Activated gamma-delta T cell treated with anti-CD3 and anti-CD28 coated beads, Interleukin-2, amount 50 U/mL, for 16 hours (primary cell): ENCODE measurements around the gene TRRAP.

Experiments
- DNase-seq: peaks from one replicate; pipeline ENCODE4 v3.0.0-alpha.2; 2020; ENCODE audit warnings: low read depth

The TRRAP gene

DNA sequence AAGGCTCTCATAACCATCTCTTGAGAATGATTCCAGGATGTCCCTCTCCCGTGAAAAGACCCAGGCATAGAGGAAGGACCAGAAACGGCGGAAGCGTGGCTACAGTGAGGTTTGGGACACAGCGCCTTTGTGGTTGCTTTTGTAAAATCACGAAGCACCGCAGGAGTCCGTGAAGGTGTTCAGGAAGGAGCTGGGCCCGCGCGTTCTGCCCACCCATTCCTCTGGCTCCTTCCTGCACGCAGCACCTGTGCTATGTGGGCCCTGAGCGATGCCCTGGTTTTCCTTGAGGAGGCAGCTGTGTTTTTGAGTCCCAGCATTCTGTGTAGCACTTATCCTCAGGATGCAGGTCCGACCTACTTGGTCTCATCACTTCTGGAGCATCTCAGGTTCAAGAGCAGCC, 112.8 kb downstream of the TRRAP start:
- no peak for DNase-seq

DNA sequence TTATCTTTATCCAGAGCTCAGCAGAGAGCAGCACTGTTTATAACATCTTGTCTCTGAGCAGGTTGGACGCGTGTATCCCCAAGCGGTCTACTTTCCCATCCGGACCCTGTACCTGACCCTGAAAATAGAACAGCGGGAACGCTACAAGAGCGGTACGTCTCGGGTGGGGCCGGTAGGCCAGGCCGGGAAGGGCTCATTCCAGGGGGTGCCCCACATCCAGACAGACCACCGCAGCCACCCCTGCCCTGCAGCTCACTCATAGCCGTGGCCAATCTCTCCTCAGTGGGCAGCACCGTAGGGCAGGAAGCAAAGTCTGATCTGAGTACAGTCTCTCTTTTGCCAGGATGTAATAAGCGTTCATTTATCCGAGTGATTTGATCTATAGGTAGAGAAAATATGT, 113.7 kb downstream of the TRRAP start:
- DNase-seq: no peak

DNA sequence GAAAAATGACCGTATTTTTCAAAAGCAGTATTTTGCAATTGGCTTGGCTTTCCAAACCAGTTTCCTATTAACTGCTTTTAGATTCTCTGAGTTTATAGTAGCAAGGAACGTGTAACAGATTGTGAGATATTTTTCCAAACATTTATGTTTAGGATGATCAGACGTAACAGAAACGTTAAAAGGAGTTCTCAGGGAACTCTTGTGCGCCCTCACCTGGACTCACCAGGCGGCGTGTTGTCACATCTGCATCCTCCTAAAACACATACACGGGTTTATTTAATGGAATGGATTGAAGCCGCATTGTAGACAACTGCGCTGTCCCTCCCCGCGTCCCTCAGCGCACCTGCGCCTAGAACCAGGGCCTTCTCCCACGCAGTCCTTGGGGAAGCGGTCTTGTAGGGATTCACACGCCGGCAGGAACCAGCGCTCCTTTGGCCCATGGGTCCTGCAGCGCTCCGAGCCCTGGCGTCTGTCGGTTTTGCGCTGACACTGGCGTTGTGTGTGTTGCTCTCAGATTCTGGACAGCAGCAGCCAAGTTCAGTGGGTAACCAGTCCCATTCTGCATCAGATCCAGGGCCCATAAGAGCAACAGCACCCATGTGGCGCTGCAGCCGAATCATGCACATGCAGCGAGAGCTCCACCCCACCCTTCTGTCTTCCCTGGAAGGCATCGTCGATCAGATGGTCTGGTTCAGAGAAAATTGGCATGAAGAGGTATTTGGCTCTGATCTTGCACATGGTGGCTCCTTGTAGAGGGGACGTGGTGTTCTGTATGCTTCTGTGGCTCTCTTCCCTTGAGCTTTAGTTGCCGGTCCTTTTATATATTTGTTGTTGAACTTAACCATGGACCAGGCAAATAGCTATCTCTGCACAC, 114.9 kb downstream of the TRRAP start:
- no peak for DNase-seq

DNA sequence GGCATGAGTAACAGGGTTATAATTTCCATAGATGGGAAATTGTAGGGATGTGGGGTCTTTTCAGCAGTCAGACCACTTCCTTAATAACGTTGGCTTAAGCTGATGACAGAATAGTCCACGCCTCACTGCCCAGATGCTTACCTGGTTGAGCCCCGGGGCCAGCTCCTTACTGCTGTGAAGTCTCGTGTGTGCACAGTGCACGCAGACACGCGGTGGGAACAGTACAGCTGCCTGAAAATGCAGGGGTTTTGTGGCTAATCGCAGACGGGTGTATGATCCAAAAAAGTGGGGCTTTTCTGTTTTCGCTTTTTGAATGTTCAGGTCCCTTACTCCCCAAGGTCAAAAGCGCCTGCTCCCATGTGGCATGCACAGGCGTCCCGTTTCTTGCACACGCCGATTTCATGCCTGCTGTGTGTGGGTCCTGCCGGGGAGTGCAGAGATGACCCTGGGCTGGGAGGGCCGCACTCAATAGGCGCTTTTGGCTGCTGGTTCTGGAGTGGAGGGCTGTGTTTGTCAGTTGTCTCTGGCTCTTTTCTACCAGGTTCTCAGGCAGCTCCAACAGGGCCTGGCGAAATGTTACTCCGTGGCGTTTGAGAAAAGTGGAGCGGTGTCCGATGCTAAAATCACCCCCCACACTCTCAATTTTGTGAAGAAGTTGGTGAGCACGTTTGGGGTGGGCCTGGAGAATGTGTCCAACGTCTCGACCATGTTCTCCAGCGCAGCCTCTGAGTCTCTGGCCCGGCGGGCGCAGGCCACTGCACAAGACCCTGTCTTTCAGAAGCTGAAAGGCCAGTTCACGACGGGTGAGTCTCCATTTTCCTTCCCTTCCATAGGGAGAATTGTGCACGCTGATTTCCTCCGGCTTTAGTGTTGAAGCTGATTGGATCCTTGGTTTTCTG, 116.0 kb downstream of the TRRAP start:
- DNase-seq: no peak

DNA sequence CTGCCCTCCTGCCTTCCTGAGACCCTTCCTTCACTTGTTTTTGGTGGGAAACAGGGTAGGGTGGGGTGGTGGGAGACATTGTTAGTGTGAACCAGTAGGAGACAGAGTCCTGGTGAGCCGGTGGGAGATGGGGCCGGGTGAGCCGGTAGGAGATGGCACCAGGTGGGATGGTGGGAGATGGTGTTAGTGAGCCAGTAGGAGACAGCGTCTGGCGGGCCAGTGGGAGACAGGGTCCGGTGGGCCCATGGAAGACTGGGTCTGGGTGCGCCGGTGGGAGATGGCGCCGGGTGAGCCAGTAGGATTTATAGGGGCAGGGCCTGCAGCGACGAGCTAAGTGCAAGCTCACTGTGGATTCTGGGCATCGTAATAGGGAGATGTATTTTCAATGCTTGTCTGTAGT, 116.8 kb downstream of the TRRAP start:
- DNase-seq: no peak

DNA sequence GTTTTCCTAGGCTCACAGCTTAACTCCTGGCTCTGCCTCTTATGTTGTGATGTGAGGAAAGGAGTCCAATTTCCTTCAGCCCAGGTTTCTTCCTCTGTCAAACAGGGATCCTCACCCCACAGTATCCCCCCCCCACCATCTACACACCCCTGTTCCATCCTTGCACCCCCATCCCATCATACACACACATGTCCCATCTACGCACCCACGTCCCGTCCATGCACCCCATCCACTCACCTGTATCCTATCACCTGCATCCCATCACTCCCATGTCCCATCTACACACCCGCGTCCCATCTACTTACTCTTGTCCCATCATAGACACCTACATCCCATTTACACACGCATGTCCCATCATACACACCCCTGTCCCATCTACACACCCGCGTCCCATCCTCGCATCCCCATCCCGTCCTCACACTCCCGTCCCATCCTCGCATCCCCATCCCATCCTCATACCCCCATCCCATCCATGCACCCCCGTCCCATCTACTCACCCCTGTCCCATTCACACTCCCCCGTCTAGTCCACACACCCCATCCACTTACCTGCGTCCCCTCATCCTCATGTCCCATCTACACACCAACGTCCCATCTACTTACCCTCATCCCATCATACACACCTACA, 117.3 kb downstream of the TRRAP start:
- no peak for DNase-seq

DNA sequence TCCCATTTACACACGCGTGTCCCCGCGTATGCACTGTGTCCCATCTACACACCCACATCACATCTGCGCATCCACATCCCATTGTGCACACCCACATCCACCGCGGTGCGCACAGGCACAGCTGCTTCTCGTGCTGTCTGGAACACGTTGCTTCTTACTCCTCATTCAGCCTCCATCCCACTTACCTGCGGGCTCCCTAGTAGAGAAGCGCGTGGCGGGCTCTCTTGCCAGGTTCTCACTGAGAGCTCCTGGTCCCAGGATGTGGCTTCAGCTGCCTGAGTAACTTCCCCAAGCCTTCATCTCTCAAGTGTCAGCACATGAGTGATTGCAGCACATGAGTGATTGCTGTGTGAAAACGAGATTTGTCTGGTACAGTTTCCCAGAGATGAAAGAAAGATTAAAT, 117.8 kb downstream of the TRRAP start:
- DNase-seq: no peak

DNA sequence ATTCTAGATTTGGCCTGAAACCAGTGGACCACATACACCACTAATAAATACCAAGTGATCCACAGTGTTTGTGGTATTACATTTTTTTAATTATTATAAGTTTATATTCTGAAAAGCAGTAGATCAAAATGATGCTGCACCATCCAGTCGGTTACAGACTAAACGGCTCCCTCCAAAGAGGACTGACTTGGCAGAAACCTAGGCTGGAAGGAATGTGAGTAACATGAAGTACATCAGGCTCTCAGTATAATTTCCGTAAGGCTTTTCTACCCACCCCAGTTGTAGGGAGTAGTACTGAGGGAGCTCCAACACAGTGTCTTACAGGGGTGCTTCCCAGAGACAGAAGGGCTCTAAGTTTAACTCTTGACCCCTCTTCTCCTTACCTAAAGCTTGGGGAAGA, 119.5 kb downstream of the TRRAP start:
- no peak for DNase-seq

DNA sequence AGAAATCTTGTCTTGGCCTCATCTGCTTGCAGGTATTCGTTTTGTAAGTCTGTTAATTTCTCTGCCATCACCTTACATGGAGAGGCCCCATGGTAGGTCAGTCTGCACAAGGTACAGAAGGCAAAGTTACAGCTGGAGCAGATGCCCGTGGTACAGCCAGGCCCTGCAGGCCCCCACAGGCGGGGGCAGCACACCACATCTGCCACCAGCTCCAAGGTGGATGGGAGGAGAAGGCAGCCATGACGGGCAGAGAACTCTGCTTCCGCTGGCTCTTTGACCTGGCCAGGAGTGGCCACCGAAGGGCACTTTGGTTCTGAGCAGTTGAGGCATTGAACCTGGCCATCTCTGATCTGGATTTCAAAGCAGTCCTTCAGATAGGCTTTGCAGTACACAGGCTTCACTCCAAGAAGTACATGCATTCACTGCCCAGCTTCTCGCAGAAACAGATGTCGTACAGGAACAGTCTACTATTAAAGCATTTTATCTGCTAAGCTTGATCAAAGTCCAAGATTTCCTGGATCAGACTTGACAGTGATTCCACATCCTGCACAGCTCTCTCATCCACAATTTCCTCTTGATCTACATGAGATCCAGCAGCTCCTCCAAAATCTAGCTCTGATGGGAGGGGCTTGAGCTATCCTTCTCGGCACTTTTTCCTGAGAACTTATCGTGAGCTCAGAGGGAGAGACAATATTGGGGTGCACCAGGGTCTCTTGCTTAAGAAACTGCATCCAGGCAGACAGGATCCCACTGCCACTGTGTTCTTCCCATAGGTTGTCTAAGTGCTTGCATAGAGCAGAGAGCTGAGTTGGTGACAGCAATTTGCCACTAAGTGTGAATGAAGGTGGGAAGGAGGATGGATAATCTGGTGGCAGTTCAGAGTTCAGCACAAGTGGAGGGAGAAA, 120.7 kb downstream of the TRRAP start:
- DNase-seq: no peak

DNA sequence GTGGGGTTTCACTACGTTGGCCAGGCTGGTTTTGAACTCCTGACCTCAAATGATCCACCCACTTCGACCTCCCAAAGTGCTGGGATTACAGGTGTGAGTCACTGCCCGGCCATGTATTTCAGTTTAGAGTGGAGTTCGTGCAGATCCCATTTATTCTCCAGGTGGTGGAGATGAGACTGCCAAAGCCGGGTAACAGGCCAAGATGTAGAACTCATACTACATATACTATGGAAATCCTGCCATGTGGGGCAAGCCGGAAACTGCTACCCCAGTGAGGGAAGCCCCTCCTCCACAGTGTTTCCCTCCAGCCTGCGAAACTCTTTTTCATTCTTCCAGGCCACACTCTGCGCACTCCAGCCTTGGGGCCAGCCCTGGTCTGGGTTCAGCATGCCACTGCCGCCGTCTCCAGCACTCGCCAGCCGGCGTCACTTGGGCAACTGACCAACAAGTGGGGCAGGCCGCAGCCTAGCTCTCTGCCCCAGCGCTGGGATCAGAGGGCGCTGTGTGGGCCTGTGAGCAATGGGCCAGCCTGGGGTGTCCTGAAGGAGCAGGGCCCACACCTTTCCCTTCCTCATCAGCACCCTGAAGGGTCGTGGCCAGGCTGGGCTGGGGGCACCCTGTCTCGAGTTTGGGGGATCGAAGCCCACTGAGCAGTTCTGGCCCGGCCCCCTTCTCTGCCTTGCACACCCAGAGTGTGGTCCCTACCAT, 122.0 kb downstream of the TRRAP start:
- no peak for DNase-seq

DNA sequence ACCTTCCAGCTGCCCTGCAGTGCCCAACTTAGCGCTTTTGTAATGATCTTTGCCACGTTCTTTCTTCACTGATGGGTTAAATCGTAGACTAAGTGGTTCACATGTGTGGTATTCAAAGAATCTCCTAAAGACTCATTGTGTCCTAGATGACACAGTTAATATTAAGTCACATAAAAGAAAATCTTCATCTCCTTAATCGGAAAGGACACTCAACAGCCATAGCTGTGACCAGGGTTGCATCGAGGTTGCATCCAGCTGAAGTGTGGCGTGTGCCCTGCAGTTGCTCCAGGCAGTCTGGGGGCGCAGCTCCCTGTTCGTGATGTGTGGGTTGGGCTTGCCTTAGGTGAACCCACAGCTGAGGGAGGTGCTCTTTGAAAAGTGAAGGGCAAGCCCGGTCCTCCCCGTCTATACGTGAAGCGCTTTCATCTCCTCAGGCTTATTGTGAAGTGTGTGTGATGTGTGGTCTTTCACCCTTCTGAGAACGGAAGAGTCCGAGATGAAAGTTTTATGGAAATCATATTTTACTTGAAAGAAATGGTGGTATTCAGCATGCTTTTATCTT, 122.7 kb downstream of the TRRAP start:
- no peak for DNase-seq

DNA sequence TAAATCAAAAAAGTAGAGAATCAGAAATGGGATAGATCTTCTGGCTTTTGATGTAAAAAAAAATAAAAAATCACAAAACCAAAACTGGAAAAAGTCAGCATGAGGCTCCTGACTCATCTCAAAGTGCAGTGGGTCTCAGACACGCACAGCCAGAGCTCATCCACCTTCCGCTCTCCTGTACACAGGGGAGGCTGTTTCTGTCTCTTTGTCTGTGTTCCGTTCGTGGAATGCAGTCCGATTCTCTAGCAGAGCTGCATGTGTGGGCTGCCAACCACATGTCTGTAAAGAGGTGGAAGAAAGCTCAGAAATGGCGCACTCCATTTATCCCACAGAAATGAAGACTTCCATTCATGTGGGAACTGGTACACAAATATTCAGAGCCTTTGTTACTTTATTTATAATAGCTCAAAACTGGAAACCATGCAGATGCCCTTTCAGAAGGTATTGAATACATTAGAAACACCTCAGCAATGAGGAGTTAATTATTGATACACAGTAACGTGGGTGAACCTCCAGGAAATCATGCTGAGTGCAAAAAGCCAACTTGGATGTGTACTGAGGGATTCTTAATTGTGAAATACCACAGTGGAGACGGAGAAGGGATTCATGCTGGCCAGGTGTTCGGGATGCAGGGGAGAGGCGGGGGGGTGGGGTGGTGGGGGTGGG, 123.3 kb downstream of the TRRAP start:
- DNase-seq: no peak

DNA sequence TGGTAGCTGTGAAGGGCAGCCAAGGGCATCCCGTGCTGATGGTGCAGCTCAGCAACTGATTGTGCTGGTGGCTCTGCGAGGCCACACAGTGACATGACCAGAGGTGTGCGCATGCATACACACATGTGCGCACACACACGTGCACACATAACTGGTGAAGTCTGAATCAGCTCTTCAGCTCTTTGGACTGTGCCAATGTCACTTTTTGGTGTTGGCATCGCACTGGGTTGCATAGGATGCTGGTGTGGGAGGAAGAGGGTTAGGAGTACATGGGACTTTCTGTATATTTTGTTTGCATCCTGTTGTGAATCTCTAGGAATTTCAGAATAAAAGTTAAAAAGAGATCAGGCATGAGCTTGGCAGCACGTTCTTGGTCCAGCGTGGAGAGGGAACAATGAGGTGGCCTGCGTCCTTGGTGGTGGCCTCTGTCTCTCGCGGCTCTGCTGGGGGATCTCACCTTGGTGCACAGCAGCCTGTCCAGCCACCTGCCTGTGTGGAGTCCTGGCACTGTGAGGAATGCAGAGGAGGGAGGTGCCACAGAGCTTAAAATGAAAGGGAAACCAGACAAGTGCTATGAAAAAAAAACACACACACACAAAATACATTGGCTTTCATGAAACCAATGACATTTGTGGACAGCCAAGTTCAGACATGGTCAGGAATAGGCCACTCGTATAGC, 124.0 kb downstream of the TRRAP start:
- DNase-seq: no peak

DNA sequence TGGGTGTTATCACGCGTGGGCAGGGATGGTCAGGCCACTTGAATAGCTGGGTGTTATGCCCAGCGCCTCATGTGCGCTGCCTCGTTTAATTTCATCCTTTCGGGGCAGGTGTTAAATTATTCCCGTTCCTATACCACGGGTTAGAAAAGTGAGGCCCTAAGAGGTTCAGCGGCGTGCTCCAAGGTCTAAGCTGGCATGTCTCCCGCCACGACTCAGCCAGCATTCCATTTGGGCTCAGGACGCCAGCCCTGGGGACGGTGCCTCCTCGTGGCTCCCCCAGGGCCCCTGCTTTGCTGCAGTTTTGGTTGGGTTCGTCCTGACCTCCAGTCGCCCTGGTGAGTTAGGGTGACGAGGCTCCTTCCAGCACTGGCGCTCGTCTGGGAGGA, 124.5 kb downstream of the TRRAP start:
- DNase-seq: no peak

DNA sequence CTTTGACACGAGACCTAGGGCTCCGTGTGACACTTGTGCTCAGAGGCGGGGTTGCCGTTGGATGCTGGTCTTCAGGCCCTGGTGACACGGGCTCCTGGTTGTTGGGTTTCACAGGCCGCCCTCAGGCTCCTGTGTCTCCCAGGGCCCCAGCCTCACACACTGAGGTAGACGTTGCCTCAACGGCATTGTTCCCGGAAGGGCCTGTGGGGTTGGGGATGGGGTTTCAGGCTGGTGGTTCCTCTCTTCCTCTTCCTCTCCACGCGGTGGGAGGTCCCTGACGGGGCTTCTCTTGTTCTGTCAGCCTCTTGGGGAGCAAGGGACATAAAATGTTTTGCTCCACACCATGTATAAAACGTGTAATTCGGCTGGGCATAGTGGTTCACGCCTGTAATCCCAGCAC, 125.1 kb downstream of the TRRAP start:
- DNase-seq: no peak

DNA sequence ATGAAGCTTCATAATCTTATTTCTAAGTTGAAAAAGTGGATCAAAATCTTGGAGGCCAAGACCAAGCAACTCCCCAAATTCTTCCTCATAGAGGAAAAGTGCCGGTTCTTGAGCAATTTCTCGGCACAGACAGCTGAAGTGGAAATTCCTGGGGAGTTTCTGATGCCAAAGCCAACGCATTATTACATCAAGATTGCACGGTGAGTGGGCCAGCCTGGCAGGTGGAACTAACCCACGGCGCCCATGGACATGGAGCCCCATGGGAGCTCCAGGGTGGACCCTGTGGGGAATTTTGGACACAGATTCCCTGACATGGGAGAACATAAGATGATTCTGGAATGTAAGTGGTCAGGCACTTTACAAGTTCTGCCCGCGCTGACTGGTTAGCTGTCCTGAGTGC, 125.9 kb downstream of the TRRAP start:
- no peak for DNase-seq

DNA sequence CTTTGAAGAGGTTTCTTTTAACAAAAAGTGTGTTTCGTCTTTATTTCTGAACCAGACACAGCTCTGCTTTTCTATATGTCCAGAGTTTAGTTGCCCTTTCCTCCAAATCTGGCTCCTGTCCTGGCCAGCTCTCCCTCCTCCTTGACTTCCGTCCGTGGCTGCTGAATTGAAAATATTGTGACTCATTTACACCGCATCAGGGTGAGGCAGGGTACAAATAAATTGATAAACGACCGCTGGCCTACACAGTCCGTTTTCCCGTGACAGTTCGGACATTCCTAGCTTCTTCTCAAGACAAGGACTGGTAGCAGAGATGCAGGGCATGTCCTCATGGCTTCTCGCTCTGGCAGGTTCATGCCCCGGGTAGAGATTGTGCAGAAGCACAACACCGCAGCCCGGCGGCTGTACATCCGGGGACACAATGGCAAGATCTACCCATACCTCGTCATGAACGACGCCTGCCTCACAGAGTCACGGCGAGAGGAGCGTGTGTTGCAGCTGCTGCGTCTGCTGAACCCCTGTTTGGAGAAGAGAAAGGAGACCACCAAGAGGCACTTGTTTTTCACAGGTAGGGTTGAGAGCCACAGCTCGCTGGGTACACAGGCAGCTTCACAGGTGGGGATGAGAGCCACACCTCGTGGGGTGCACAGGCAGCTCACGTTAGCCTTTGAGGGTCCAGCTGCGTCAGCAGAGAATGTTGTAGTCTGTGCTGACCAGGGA, 126.6 kb downstream of the TRRAP start:
- DNase-seq: no peak

DNA sequence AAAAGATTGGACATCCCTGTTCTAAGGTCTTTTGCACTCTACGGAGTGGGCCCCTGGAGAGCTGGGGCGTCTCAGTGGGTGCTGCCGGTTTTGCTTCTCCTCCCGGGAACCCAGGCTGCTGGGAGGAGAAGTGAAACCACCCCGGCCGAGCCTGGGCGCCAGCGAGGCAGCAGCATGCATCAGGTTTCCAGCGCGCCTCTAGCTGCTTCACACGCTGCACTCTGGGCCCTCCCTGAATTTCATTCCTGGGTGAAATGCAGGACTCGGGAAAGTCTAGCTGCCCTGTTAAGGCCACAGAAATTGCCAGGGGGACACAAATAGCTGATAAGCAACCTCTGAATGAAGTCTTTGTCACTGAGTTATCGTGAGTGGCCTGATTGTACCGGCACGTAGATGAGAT, 127.4 kb downstream of the TRRAP start:
- no peak for DNase-seq
